Body of pancreas (tissue), 4 donors: ENCODE data around the gene METTL2B.
"Not testable (repeated sequence)": the region's sequence is repeated elsewhere in the genome, so short reads cannot be mapped to it uniquely, and the experiment has no call there.

Source experiments
- CTCF ChIP-seq, 7 experiments: fragments of 450-650 bp in 4 of 7; fragments of 200-600 bp in 3 of 7; sonication (generic) in 3 of 7; IDR thresholded peaks; one replicate each; pipeline ENCODE4 v1.5.1; 2016 to 2019; ENCODE audit warnings: antibody characterized with exemption in 7 of 7
- POLR2A ChIP-seq, 3 donors: fragments of 450-650 bp; IDR thresholded peaks; one replicate each; pipeline ENCODE4 v1.6.1; 2016; ENCODE audit warnings: antibody characterized with exemption in 3 of 3, mild to moderate bottlenecking in 2 of 3

GRCh38 chr7:128488134-128488533 lies 11.6 kb downstream of the METTL2B start:
- not testable (repeated sequence) for TF ChIP-seq CTCF, POLR2A (IDR thresholded peaks at IDR 0.05)
